ENCODE data around the gene VSIG4.
"Not testable (repeated sequence)": the region's sequence is repeated elsewhere in the genome, so short reads cannot be mapped to it uniquely, and the experiment has no call there.

The VSIG4 gene

DNA sequence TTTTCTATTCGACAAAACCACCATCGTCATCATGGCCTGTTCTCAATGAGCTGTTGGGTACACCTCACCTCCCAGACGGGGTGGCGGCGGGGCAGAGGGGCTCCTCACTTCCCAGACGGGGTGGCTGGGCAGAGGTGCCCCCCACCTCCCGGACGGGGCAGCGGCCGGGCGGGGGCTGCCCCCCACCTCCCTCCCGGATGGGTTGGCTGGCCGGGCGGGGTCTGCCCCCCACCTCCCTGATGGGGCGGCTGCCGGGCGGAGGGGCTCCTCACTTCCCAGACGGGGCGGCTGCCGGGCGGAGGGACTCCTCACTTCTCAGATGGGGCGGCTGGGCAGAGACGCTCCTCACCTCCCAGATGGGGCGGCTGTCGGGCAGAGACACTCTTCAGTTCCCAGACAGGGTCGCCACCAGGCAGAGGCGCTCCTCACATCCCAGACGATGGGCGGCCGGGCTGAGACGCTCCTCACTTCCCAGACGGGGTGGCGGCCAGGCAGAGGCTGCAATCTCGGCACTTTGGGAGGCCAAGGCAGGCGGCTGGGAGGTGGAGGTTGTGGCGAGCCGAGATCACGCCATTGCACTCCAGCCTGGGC, 64.6 kb downstream of the VSIG4 start:
- not testable (repeated sequence) for DNase-seq

Measured in NCI-H774 (cell line).